Articular chondrocyte of knee joint (primary cell): Measurements from ENCODE around the gene HOXA10. TPM values are rescaled to one million over a fixed set of nuclear protein-coding genes. Genes with fewer than 3 reads are reported as not detected.

ENCODE experiments used
- small RNA-seq: library from RNA; depleted of rRNA; stranded (forward); fragments of <200 nt; gene quantifications from one replicate; pipeline ENCODE3, GENCODE V24; 2012
- total RNA-seq: library from RNA; depleted of rRNA; stranded (reverse); fragments of >200 nt; gene quantifications from 2 replicates; pipeline ENCODE4 v1.2.3, GENCODE V29; 2012

HOXA10 gene
- total RNA-seq = 30.6 and 44.3 TPM in 2 replicates

DNA sequence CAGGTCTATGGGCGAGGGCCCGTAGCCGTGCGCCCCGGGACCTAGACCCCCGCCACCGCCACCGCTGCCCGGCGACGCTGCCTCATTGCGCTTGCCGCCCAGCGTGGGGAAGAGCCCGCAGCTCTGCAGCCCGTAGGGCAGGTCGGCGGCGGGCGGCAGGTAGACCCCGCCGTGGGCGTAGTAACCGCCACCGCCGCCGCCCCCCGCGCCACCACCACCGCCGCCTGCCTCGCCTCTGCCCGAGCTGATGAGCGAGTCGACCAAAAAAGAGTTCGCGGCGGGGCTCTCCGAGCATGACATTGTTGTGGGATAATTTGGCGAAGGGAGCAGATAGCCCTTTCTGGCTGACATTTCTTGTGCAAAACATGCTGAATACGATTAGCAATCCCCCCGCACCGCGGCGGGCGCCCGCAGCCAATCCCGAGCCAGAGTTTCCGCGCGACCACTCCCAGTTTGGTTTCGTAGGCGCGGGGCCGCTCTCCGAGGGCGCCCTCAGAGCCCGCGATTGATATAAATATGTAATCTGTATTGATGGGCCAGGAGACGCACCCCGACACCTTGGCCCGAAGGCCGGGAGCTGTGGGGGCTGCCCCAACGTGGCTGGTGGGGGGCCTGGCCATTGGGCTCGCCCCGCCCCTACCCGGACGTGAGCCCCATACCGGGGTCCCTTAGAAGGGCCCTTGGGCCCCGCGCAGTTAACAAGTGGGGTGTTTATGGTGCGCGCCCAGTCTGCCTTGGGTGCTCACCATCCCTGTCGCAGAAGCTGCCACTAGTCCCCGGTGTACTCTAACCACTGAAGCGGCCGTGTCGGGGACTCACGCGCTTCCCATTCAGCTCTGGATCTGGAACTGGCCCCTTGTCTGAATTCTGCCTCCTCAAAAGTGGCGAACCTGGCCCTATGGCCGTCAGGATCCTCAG lies at the start of gene HOXA10:
HOXA10 (minus strand) TSS at position 365 of the 918 bp plus-strand sequence; CDS start at position 351, 14 bp downstream.

GRCh38 chr7:27199849-27200760 lies 26.0 kb upstream of the HOXA10 start, which contains the start of gene HOXA13:
Gene HOXA13, minus strand, starts transcription at chr7:27200091. Its CDS starts 14 bp downstream, at chr7:27200077.

GRCh38 chr7:27185013-27185853 lies 11.1 kb upstream of the HOXA10 start, which contains the start of gene HOXA11:
Gene HOXA11, minus strand, starts transcription at chr7:27185232. Its CDS starts 88 bp downstream, at chr7:27185144.

DNA sequence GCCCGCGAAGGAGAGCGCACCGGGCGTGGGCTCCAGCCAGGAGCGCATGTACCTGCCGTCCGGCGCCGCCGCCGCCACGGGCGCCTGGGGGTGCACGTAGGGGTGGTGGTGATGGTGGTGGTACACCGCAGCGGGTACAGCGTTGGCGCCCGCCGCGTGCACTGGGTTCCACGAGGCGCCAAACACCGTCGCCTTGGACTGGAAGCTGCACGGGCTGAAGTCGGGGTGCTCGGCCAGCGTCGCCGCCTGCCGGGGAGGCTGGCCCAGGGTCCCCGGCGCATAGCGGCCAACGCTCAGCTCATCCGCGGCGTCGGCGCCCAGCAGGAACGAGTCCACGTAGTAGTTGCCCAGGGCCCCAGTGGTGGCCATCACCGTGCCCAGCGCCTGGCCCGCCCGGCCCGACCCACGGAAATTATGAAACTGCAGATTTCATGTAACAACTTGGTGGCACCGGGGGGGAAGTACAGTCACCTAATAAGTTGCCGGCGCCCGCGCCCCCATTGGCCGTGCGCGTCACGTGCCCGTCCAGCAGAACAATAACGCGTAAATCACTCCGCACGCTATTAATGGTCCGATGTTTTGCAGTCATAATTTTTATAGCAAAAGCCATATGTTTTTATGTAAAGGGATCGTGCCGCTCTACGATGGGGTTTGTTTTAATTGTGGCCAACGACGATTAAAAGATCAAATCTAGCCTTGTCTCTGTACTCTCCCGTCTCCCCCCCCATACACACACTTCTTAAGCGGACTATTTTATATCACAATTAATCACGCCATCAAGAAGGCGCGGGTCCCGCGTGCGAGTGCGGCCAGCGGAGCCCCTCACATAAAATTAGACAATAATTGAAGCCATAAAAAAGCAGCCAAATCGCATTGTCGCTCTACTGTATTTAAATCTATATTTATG lies 8.8 kb downstream of the HOXA10 start, which contains the start of gene HOXA9:
HOXA9 (minus strand) TSS at position 449 of the 907 bp plus-strand sequence; CDS start at position 369, 80 bp downstream.

DNA sequence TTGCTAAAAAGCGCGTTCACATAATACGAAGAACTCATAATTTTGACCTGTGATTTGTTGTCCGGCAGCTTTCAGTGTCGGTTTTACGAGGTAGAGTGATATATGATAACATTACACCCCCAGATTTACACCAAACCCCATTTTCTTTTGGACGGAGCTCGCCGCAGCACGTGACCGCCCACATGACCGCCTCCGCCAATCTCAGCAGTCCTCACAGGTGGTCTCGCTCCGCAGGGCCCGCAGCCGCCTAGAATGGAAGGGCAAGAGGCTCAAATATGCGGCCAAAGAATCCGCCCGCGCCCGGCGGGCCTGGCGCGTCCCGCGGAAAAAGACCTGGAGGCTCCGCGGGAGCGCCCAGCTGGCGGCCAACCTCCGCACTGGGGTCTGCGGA lies 17.6 kb downstream of the HOXA10 start, which contains the start of gene HOXA7:
HOXA7 (minus strand) TSS at position 168 of the 391 bp plus-strand sequence; CDS start at position 38, 130 bp downstream.

DNA sequence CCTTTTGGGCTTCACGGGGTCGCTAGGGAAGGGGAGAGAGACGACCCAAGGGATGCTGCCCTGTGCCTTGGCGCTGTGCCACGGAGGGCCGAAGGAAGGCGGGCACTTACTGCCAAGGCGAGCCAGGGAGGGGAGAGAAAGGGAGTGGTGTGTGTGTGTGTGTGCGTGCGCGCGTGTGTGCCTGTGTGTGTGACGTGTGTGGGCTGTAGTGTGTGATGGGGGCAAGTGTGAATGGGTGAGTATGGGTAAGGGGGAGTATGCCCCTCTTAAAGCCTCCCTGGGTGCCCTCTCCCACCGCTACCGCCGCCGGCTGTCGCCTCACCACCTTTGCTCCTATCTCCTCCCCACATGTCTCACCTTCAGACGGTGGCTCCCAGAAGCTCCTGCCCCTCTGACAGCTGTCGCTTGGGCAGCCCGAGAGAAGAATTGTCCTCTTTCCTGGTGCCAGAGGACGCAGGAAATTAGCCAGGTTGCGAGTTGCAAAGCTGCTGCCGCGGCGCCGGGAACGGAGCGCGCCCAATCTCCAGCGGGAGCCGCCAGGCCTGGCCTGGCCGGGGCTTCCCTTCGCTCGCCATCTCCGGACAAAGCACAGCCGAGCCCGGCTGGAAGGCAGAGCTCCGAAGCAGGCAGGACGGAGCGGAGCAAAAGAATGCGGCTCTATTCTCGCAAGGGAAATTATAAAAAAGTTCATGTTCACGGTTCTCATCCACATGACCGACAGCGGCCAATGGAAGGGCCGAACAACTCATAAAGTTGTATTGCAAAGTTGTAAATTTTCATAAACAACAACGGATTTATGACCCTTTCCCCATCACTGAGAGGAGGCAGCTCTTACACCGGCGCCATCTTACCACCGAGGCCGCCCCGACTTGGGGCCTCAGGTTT lies 21.9 kb downstream of the HOXA10 start, which contains the start of gene HOXA3:
HOXA3 (minus strand) TSS at position 653 of the 885 bp plus-strand sequence. CDS start 41,943 bp downstream, outside the sequence.

GRCh38 chr7:27147199-27148030 lies 26.7 kb downstream of the HOXA10 start, which contains the start of gene HOXA6:
Gene HOXA6, minus strand, starts transcription at chr7:27147774. Its CDS starts 25 bp downstream, at chr7:27147749.

GRCh38 chr7:27143023-27143949 lies 30.8 kb downstream of the HOXA10 start, which contains the start of gene HOXA5:
Gene HOXA5, minus strand, starts transcription at chr7:27143681. Its CDS starts 74 bp downstream, at chr7:27143607.

GRCh38 chr7:27130540-27131389 lies 43.4 kb downstream of the HOXA10 start, which contains the start of gene HOXA4:
Gene HOXA4, minus strand, starts transcription at chr7:27130757. Its CDS starts 24 bp downstream, at chr7:27130733.

Small RNA genes within 50 kb of the gene (small RNA-seq; reads per million reads assigned to genes)
- gene AC004080.5 (not detected), gene RF02140 (not detected), gene RF02141 (not detected)

Other genes starting within 250 kb of the HOXA10 start
- 0.54 and 0.65 TPM in 2 replicates for gene HOXA1, start 78.3 kb downstream of the HOXA10 start, total RNA-seq
- gene HOXA2, start 71.6 kb downstream of the HOXA10 start, total RNA-seq = 0.76 and 1.6 TPM in 2 replicates
- 1.7 and 2.4 TPM in 2 replicates for gene HOXA4, start 43.6 kb downstream of the HOXA10 start, total RNA-seq
- gene HOXA5, start 30.6 kb downstream of the HOXA10 start, total RNA-seq = 6.7 and 8.1 TPM in 2 replicates
- gene HOXA6, start 26.5 kb downstream of the HOXA10 start, total RNA-seq = 8.3 and 8.8 TPM in 2 replicates
- 8.1 and 9.4 TPM in 2 replicates for gene HOXA3, start 21.7 kb downstream of the HOXA10 start, total RNA-seq
- gene HOXA7, start 17.6 kb downstream of the HOXA10 start, total RNA-seq = 3.6 and 5.0 TPM in 2 replicates
- gene HOXA9, start 8.8 kb downstream of the HOXA10 start, total RNA-seq = 20.8 and 29.9 TPM in 2 replicates
- 15.3 and 18.9 TPM in 2 replicates for gene HOXA11, start 10.9 kb upstream of the HOXA10 start, total RNA-seq
- gene HOXA13, start 25.8 kb upstream of the HOXA10 start, total RNA-seq = 8.6 and 11.1 TPM in 2 replicates
- not detected in 2 replicates for gene EVX1, start 68.5 kb upstream of the HOXA10 start, total RNA-seq